A549 (cell line): ENCODE measurements around the gene BOC. TPM values are rescaled to one million over a fixed set of nuclear protein-coding genes. Genes with fewer than 3 reads are reported as not detected.

ENCODE experiments used
- ATAC-seq, 2 experiments: fragments of 200-7000 bp in 1 of 2; fragments of >200 bp in 1 of 2; cut with Nextera tagmentation in 1 of 2; cut with Tn5 transposase in 1 of 2; 3 replicates each; pipeline versions ENCODE4 v1.8.0 to v1.9.1; 2018 to 2020; ENCODE audit warnings: mild to moderate bottlenecking in 1 of 2, moderate library complexity in 1 of 2
- CTCF ChIA-PET: fragments of 300-600 bp; sonication (Branson Sonifier 250); formaldehyde crosslinking; extraction: SDS; loops from one replicate; lab custom pipeline; 2021; ENCODE audit warnings: antibody characterized with exemption, inconsistent platforms; lab: Yijun Ruan, JAX
- POLR2A ChIA-PET: fragments of 350-600 bp; formaldehyde crosslinking; extraction: SDS; loops from one replicate; lab custom pipeline; 2021; ENCODE audit warnings: antibody characterized with exemption, inconsistent platforms; lab: Yijun Ruan, JAX
- DNase-seq, 2 experiments: peaks; one replicate each; pipeline versions ENCODE4 v3.0.0 to v3.0.0-alpha.2; 2011 to 2016; ENCODE audit warnings: low read depth in 1 of 2, low spot score in 1 of 2
- FAIRE-seq: peaks from 2 replicates; lab custom pipeline; 2011; peaks lifted over from hg19 to GRCh38; lab: Jason Lieb, UNC
- H3K27ac ChIP-seq, 2 experiments: fragments of >200 bp; sonication (Bioruptor Twin); formaldehyde crosslinking; 3 replicates each; pipeline ENCODE4 v1.5.1; 2016 to 2017
- H3K4me1 ChIP-seq: fragments of >200 bp; sonication (Bioruptor Twin); formaldehyde crosslinking; 3 replicates; pipeline ENCODE4 v1.6.1; 2016
- H3K4me2 ChIP-seq: fragments of >200 bp; sonication (Bioruptor Twin); formaldehyde crosslinking; 3 replicates; pipeline ENCODE4 v1.6.1; 2016
- H3K4me3 ChIP-seq: fragments of >200 bp; sonication (Bioruptor Twin); formaldehyde crosslinking; 3 replicates; pipeline ENCODE4 v1.5.1; 2016
- H3K9me3 ChIP-seq: fragments of >200 bp; sonication (Bioruptor Twin); formaldehyde crosslinking; 3 replicates; pipeline ENCODE4 v1.6.1; 2016
- CBX2 ChIP-seq: fragments of 200-600 bp; sonication (generic); IDR thresholded peaks from 2 replicates; pipeline ENCODE4 v1.6.1; 2016; ENCODE audit warnings: low read depth, mild to moderate bottlenecking, borderline replicate concordance
- CHD2 ChIP-seq: fragments of 150-350 bp; IDR thresholded peaks from 2 replicates; pipeline ENCODE4 v1.6.1; 2014; ENCODE audit warnings: low read length; ENCODE audit not compliant: partially characterized antibody
- EHF ChIP-seq: fragments of 250-450 bp; sonication (Bioruptor Pico); IDR thresholded peaks from 2 replicates; pipeline ENCODE4 v1.5.0; 2020; ENCODE audit warnings: mild to moderate bottlenecking
- EHMT2 ChIP-seq: fragments of 200-600 bp; sonication (generic); IDR thresholded peaks from 2 replicates; pipeline ENCODE4 v1.6.1; 2016; ENCODE audit warnings: antibody characterized with exemption, low read depth, mild to moderate bottlenecking, moderate library complexity
- EP300 ChIP-seq, 2 experiments: fragments of >200 bp; sonication (Bioruptor Twin); formaldehyde crosslinking; IDR thresholded peaks; 2 replicates in 1 of 2; 3 replicates in 1 of 2; pipeline ENCODE4 v1.6.1; 2016 to 2017
- GATA3 ChIP-seq: IDR thresholded peaks from 2 replicates; pipeline ENCODE4 v1.6.1; 2012; ENCODE audit warnings: borderline replicate concordance
- HOXA7 ChIP-seq: fragments of 250-450 bp; sonication (Bioruptor Pico); IDR thresholded peaks from 2 replicates; pipeline ENCODE4 v1.5.0; 2020; ENCODE audit warnings: mild to moderate bottlenecking, moderate library complexity
- HOXB5 ChIP-seq: fragments of 250-450 bp; sonication (Bioruptor Pico); IDR thresholded peaks from 2 replicates; pipeline ENCODE4 v1.5.0; 2020; ENCODE audit warnings: mild to moderate bottlenecking, moderate library complexity
- JUN ChIP-seq, 2 experiments: fragments of >200 bp; sonication (Bioruptor Twin); formaldehyde crosslinking; IDR thresholded peaks; 2 replicates in 1 of 2; 3 replicates in 1 of 2; pipeline ENCODE4 v1.6.1; 2016 to 2017
- JUNB ChIP-seq: fragments of >200 bp; sonication (Bioruptor Twin); formaldehyde crosslinking; IDR thresholded peaks from 2 replicates; pipeline ENCODE4 v1.6.1; 2016
- MAZ ChIP-seq: fragments of 150-350 bp; IDR thresholded peaks from 2 replicates; pipeline ENCODE4 v1.6.1; 2014; ENCODE audit warnings: antibody characterized with exemption, low read depth, low read length, borderline replicate concordance
- NFE2L2 ChIP-seq: fragments of 150-350 bp; conservative IDR thresholded peaks from 2 replicates; pipeline ENCODE4 v1.6.1; 2014; ENCODE audit warnings: low read length
- NPAS2 ChIP-seq: fragments of 250-450 bp; sonication (Bioruptor Pico); IDR thresholded peaks from 2 replicates; pipeline ENCODE4 v1.8.0; 2022; ENCODE audit warnings: mild to moderate bottlenecking, moderate library complexity, borderline replicate concordance
- POLR2AphosphoS2 ChIP-seq: conservative IDR thresholded peaks from 2 replicates; pipeline ENCODE4 v1.6.1; 2012; ENCODE audit warnings: low read length, improper control_type of control experiment, inconsistent platforms
- RCOR1 ChIP-seq: fragments of 150-350 bp; IDR thresholded peaks from 2 replicates; pipeline ENCODE4 v1.6.1; 2014; ENCODE audit warnings: antibody characterized with exemption, low read length, low read depth
- RFX5 ChIP-seq: fragments of 450-650 bp; IDR thresholded peaks from 2 replicates; pipeline ENCODE4 v1.7.1; 2014; ENCODE audit warnings: antibody characterized with exemption, mild to moderate bottlenecking, moderate library complexity
- RNF2 ChIP-seq: fragments of 200-600 bp; sonication (generic); IDR thresholded peaks from 2 replicates; pipeline ENCODE4 v1.6.1; 2016; ENCODE audit warnings: low read depth, mild to moderate bottlenecking, antibody characterized with exemption, moderate library complexity, borderline replicate concordance
- ZC3H11A ChIP-seq: fragments of 450-650 bp; IDR thresholded peaks from 2 replicates; pipeline ENCODE4 v1.6.1; 2014; ENCODE audit warnings: antibody characterized with exemption, mild to moderate bottlenecking
- ZFP36 ChIP-seq: fragments of 450-650 bp; IDR thresholded peaks from 2 replicates; pipeline ENCODE4 v1.6.1; 2014; ENCODE audit warnings: borderline replicate concordance; ENCODE audit not compliant: partially characterized antibody
- WGBS: methylation state at CpG from one replicate; pipeline ENCODE4 v1.1.6; 2017; ENCODE audit errors: missing lambda C conversion rate; 5-methylcytosine and 5-hydroxymethylcytosine counted together
- polyA plus RNA-seq, 4 experiments: library from polyadenylated mRNA; depleted of rRNA in 3 of 4; stranded (reverse); fragments of >200 nt; fragmentation: RNase III in 1 of 4; extraction: RNeasy Plus Mini Kit Qiagen cat#74134 plus additional on column Dnase treatment in 1 of 4; gene quantifications; 2 replicates in 3 of 4; 3 replicates in 1 of 4; pipeline ENCODE4 v1.2.3, GENCODE V29; 2011 to 2017
- TF ChIP-seq, protein P1 (sequence below): fragments of 250-450 bp; sonication (Bioruptor Pico); IDR thresholded peaks from 2 replicates; pipeline ENCODE4 v1.5.0; 2020; ENCODE audit warnings: low read depth, mild to moderate bottlenecking, moderate library complexity
- TF ChIP-seq, protein P2 (sequence below): fragments of 450-650 bp; IDR thresholded peaks from 2 replicates; pipeline ENCODE4 v1.6.1; 2014; ENCODE audit warnings: antibody characterized with exemption
- TF ChIP-seq, protein P3 (sequence below): fragments of 200-600 bp; sonication (generic); IDR thresholded peaks from 2 replicates; pipeline ENCODE4 v1.6.1; 2016; ENCODE audit warnings: antibody characterized with exemption, mild to moderate bottlenecking, moderate library complexity
- TF ChIP-seq, protein P4 (sequence below): fragments of >200 bp; sonication (Bioruptor Twin); formaldehyde crosslinking; IDR thresholded peaks from 3 replicates; pipeline ENCODE4 v1.6.1; 2016

Gene BOC
- polyA plus RNA-seq, 2 of the 4 experiments (the other 2 are of a cell fraction) = 4.0 TPM

DNA sequence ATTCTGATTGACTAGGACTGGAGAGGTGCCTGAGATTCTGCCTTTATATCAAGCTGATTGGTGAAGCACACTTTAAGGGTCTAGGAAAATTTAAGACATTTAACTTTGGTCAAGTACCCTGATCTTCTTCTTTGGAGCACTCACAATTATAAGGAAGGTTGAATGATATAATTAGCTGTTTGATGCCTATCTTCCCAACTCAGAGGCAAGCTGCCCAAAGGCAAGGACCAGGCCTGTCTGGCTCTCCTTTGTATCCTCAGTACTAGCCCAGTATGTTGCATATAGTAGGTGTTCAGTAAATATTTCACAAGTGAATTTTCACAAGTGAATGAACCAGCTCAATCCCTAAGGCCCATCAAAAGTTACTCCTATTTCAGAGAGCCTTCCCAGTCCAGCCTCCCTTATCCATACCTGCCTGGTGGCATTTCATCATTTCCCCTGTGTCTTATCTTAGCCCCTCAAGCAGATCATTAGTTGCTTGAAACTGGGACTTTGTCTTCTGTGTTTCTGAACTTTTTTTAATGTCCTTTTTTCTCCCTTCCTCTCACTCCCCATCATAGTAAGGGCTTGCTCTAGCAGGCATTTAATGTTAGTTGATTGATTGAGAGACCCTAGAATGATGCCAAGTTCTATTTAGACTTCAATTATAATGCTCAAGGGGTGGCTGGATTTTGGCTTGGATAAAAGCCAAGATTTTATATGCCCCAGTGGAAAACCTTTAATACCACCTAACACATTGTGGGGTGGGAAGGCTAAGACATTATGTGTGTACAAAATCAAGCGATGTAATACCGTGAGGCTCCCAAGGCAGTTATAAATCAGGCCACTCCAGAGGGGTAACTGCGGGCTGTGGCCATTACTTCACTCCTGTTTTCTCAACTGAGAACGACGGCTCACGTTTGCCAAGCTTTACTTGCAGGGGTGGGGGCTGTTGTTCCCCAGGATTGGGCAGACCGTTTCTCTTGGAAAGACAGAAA is 43.2 kb upstream of the BOC start:
- POLR2A ChIA-PET = no interaction called here
- ATAC-seq = no peak
- CTCF ChIA-PET = interaction anchor here (0.8 to 1.1 kb wide), 2 partner anchors 10 to 103 kb away, joined by 3 read pairs; no protein-coding TSS in a partner anchor

DNA sequence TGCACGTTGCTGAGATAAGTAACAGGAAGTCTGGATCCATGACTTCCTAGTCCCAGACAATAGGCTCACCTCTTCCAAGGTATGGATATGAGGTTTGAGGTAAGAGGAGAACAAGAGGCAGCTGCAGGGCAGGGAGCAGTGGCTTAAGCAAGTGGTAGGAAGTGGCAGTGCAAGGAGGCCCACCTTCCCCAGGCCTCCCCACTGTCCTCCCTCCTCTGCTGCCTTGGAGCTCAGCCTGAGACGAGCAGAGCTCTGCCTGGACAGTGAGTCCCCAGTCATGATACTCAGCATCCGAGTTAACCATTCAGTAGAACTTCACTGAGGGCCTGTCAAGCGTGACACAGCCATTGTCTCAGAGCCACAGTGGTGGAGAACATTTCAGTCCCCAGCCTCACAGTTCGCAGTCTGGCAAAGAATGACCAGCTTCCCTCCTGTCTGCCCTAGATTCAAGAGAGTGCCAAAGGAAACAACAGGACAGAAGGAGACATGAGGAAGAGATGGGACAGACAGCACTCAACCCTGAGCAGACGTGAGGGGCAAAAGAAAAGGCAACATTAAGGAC is 41.4 kb upstream of the BOC start:
- WGBS = 59% methylated on average over 4 of the region's 6 CpGs
- TF ChIP-seq, protein P1, sequence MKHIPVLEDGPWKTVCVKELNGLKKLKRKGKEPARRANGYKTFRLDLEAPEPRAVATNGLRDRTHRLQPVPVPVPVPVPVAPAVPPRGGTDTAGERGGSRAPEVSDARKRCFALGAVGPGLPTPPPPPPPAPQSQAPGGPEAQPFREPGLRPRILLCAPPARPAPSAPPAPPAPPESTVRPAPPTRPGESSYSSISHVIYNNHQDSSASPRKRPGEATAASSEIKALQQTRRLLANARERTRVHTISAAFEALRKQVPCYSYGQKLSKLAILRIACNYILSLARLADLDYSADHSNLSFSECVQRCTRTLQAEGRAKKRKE = no peak
- TF ChIP-seq ZFP36 (no peak), RFX5 (no peak), GATA3 (no peak), RCOR1 (no peak), CHD2 (no peak), HOXA7 (CRISPR knock-in tag) (no peak)
- TF ChIP-seq, protein P2, sequence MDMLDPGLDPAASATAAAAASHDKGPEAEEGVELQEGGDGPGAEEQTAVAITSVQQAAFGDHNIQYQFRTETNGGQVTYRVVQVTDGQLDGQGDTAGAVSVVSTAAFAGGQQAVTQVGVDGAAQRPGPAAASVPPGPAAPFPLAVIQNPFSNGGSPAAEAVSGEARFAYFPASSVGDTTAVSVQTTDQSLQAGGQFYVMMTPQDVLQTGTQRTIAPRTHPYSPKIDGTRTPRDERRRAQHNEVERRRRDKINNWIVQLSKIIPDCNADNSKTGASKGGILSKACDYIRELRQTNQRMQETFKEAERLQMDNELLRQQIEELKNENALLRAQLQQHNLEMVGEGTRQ = no peak
- DNase-seq = no peak
- Histone ChIP-seq H3K27ac (no peak overlapping the region), H3K9me3 (no peaks in the 10 kb centered on the region), H3K4me3 (no peak overlapping the region), H3K4me1 (no peaks in the 10 kb centered on the region), H3K4me2 (no peak overlapping the region)
- peak in 1 of 2 experiments; percentile 55; a peak in 3 of 6 replicates for ATAC-seq
- POLR2A ChIA-PET = no interaction called here
- CTCF ChIA-PET = no interaction called here
- FAIRE-seq = no peak

More for the DNA sequence above, 43.2 kb upstream of the BOC start:
- FAIRE-seq (no peak), DNase-seq (no peak)
- no peak overlapping the region for H3K4me2 ChIP-seq
- H3K9me3 ChIP-seq = no peaks in the 10 kb centered on the region
- TF ChIP-seq EHMT2 (no peak), JUNB (no peak), CBX2 (no peak), CHD2 (no peak), ZC3H11A (no peak), JUN (IDR thresholded peaks at IDR 0.05) (no peak), ZFP36 (no peak), MAZ (no peak), NFE2L2 (no peak), EHF (CRISPR knock-in tag) (no peak), RCOR1 (no peak), NPAS2 (CRISPR knock-in tag) (no peak), GATA3 (no peak), RNF2 (no peak), HOXB5 (CRISPR knock-in tag) (no peak), POLR2AphosphoS2 (no peak), EP300 (IDR thresholded peaks at IDR 0.05) (no peak)
- TF ChIP-seq, protein P3, sequence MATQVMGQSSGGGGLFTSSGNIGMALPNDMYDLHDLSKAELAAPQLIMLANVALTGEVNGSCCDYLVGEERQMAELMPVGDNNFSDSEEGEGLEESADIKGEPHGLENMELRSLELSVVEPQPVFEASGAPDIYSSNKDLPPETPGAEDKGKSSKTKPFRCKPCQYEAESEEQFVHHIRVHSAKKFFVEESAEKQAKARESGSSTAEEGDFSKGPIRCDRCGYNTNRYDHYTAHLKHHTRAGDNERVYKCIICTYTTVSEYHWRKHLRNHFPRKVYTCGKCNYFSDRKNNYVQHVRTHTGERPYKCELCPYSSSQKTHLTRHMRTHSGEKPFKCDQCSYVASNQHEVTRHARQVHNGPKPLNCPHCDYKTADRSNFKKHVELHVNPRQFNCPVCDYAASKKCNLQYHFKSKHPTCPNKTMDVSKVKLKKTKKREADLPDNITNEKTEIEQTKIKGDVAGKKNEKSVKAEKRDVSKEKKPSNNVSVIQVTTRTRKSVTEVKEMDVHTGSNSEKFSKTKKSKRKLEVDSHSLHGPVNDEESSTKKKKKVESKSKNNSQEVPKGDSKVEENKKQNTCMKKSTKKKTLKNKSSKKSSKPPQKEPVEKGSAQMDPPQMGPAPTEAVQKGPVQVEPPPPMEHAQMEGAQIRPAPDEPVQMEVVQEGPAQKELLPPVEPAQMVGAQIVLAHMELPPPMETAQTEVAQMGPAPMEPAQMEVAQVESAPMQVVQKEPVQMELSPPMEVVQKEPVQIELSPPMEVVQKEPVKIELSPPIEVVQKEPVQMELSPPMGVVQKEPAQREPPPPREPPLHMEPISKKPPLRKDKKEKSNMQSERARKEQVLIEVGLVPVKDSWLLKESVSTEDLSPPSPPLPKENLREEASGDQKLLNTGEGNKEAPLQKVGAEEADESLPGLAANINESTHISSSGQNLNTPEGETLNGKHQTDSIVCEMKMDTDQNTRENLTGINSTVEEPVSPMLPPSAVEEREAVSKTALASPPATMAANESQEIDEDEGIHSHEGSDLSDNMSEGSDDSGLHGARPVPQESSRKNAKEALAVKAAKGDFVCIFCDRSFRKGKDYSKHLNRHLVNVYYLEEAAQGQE = no peak
- TF ChIP-seq, protein P4, sequence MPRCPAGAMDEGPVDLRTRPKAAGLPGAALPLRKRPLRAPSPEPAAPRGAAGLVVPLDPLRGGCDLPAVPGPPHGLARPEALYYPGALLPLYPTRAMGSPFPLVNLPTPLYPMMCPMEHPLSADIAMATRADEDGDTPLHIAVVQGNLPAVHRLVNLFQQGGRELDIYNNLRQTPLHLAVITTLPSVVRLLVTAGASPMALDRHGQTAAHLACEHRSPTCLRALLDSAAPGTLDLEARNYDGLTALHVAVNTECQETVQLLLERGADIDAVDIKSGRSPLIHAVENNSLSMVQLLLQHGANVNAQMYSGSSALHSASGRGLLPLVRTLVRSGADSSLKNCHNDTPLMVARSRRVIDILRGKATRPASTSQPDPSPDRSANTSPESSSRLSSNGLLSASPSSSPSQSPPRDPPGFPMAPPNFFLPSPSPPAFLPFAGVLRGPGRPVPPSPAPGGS = no peak
- H3K4me3 ChIP-seq = no peak overlapping the region
- no peak overlapping the region for H3K27ac ChIP-seq
- 75% methylated on average over 7 of the region's 7 CpGs for WGBS
- no peaks in the 10 kb centered on the region for H3K4me1 ChIP-seq
